Panc1 (cell line): Measurements from ENCODE around the gene CLDN7.

Source experiments
- CTCF ChIP-seq: fragments of 450-650 bp; IDR thresholded peaks from 2 replicates; pipeline ENCODE4 v1.5.1; 2017; ENCODE audit warnings: mild to moderate bottlenecking
- POLR2AphosphoS5 ChIP-seq: IDR thresholded peaks from 2 replicates; pipeline ENCODE4 v1.6.1; 2012; ENCODE audit warnings: mild to moderate bottlenecking, low read depth, low read length, moderate library complexity
- SIN3A ChIP-seq: IDR thresholded peaks from 2 replicates; pipeline ENCODE4 v1.6.1; 2012; ENCODE audit warnings: low read depth, mild to moderate bottlenecking, low read length, moderate library complexity, borderline replicate concordance; ENCODE audit not compliant: insufficient read depth
- TCF7L2 ChIP-seq: IDR thresholded peaks from 2 replicates; pipeline ENCODE4 v1.6.1; 2011; ENCODE audit warnings: mild to moderate bottlenecking, low read depth, low read length, inconsistent platforms

GRCh38 chr17:7263801-7264078 is 1.5 kb upstream of the CLDN7 start:
- no peak for TF ChIP-seq POLR2AphosphoS5
- TF ChIP-seq TCF7L2 = no peak
- no peak for TF ChIP-seq CTCF
- no peak for TF ChIP-seq SIN3A
